GM19463 (cell line): ENCODE results near the gene RBM23.
"Not testable (repeated sequence)": the region's sequence is repeated elsewhere in the genome, so short reads cannot be mapped to it uniquely, and the experiment has no call there.

Experiments used
- ATAC-seq: cut with Tn5 transposase; IDR thresholded peaks from one replicate; pipeline ENCODE4 v1.9.1; 2021; ENCODE audit warnings: mild to moderate bottlenecking, moderate library complexity; ENCODE audit not compliant: unreplicated experiment

The RBM23 gene

DNA sequence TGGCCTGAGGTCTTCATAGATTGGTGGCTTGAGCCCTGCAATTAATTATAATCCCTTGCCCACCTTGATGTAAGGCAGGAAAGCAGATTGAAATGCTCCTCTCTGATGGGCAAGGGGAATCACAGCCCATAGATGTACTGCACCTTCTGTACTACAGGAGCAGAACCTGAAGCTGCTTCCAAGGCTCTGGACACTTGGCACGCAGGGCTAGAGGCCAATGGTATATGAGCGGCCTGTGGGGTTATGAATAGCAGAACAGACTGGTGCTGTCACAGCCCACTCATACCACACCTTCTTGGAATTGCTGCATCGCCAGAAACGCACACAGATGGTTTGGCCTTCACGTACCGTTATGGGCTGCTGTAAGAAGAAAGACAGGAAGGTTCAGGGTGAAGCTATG lies 1.7 kb upstream of the RBM23 start:
- no peak for ATAC-seq

- peak; percentile 5 for ATAC-seq
These were observed 612 bp upstream of the RBM23 start for GRCh38 chr14:22919601-22919921.

GRCh38 chr14:22915886-22916521 lies 2.9 kb downstream of the RBM23 start:
- ATAC-seq: no peak

DNA sequence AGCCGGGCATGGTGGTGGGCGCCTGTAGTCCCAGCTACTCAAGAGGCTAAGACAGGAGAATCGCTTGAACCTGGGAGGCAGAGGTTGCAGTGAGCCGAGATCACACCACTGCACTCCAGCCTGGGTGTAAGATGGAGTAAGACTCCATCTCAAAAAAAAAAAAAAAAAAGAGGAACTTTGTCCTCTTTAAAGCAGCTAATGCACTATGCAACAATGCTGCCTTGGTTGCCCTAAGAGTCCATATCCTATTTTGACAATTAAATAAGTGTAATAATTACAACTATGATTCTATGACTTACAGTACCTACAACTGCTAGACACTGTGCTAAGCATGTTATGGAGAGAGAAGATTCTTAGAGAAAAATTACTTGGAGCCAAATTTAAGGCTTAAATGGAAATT lies 4.1 kb downstream of the RBM23 start:
- ATAC-seq: not testable (repeated sequence)

GRCh38 chr14:22910916-22911315 lies 8.0 kb downstream of the RBM23 start:
- no peak for ATAC-seq

GRCh38 chr14:22908601-22909000 lies 10.3 kb downstream of the RBM23 start:
- ATAC-seq: no peak

- ATAC-seq: no peak
These were observed 11.5 kb downstream of the RBM23 start for GRCh38 chr14:22907429-22907828.

GRCh38 chr14:22906073-22906472 lies 12.9 kb downstream of the RBM23 start:
- ATAC-seq: no peak

DNA sequence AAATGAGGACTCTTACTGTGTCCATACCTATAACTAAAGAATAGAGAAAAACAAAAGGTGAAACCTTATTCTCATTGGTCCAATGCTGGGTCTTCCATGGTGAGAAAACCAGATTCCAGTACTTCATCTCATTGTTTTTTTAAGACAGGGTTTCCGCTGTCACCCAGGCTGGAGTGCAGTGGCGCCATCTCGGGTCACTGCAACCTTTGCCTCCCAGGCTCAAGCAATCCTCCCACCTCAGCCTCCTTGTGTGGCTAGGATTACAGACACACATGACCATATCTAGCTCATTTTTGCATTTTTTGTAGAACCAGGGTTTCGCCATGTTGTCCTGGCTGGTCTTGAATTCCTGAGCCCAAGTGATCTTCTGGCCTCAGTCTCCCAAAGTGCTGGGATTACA lies 13.3 kb downstream of the RBM23 start:
- no peak for ATAC-seq

DNA sequence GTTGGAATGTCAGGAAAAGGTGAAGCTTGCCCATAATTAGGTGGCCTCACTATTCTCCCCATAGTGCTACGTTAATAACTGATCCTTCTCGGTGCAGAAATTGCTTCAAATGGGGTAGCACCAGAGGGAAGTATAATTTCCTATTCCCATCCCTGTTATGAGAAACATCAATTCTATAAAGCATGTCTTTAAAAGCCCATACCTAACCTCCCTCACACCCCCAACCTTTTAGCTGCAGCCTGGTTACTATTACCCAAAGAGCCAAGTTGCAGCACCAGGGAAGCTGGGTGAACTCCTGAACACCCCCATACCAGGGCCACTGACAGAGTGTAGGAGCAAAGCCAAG lies 15.2 kb downstream of the RBM23 start:
- no peak for ATAC-seq

DNA sequence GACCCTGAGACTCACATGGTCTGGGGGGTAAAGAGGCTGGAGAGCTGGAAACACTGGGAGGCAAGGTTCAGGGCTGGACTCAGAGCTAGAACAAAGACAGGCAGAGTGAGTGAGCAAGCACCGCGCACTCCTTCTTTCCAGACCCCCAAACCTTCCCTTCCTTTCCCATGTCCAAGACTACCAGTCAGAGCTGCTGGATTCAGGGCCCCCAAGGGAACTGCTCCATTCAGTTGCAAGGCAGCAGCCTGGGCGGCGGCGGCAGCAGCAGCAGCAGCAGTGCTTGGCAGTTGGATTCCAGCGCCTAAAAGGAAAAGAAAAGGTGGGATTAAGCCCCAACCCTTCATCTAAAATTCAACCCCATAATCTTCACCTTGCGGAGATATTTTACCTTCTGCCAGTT lies 17.1 kb downstream of the RBM23 start:
- ATAC-seq: no peak

- ATAC-seq: no peak
These were observed 18.7 kb downstream of the RBM23 start for GRCh38 chr14:22900081-22900799.

- no peak for ATAC-seq
These were observed 20.5 kb downstream of the RBM23 start for GRCh38 chr14:22898302-22899090.

DNA sequence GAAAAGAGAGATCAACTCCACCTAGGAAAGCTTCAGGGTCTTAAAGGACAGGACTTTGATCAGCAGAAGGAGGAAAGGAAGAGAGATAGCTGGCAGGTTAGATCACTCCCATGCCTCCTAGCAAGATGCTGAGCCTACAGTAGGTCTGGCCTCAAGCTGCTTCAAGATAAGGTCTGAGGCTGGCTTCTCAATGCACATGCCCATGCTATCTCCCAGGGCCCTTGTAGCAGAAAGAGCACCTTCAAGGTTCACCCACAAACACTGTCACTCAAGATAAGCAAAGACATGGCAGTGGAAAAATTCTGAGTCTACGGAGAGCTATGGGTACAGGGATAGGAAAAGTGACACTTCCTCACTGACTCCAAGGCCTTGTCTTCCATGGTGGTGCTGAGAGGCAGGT lies 21.6 kb downstream of the RBM23 start:
- no peak for ATAC-seq

DNA sequence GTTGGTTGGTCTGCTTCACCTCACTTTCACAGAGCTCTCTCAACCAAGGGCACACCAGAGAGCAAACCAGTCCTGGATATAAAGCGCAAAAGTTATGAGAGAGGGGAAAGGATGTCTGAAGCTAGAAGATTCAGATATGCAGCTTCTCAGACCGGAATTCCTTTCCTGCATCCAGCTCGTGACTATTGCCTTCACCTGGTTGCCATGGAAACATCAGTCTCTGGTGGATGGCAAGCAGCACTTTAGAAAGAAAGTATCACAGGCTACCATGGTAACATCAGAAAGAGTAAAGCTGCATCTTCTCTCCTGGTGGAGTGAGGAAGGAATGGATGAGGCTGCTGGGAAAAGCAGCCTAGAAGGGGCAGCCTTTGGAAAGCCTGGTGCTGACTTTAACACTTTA lies 22.2 kb downstream of the RBM23 start:
- no peak for ATAC-seq

DNA sequence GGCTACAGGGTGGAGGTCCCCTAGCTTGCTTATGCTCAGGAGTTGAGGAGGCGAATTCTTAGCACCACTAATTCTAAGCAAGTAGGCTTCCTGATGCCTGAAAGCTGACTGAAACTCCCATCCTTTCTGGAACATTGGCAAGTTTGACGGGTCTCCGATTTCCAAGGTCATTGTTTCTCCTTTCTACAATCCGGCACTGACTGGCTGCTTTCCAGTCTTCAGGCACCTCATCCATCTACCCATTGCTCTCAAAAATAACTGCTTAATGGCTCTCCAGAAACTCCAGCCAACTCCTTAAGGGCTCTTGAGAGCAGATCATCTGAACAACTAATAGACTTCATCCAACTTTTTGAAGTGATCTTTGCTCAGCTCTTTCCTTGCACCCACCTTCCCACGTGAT lies 22.6 kb downstream of the RBM23 start:
- ATAC-seq: no peak

DNA sequence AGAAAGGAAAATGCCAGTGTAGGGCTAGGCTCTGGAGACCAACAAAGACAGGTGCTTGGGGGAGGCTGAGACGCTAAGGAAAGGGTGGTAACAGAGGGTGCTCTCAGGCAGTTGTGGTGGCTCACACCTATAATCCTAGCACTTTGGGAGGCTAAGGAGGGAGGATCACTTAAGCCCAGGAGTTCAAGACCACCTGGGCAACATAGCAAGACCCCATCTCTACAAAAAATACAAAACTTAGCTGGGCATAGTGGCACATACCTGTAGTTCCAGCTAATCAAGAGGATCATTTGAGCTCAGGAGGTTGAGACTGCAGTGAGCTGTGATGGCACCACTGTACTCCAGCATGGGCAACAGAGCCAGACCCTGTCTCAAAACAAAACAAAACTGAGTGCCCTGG lies 23.5 kb downstream of the RBM23 start:
- no peak for ATAC-seq

DNA sequence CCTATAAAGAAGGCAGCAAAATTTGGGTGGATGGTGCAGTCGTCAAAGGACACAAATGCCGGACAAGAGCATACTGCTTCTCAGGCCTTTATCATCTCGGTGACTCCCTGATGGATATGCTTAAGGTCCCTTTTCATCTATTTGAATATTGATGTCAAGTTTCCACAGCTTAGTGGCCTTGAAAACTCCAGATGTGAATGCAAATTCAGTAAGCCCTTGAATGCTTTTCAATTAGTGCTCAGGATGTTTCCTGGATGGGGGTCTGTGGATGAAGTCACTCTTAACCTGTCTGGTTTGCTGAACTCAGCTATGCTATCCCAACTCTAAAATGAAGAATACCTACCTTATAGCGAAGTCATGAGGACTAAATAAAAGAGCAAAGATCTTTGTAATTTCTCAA lies 25.2 kb downstream of the RBM23 start:
- no peak for ATAC-seq

GRCh38 chr14:22892488-22892887 lies 26.5 kb downstream of the RBM23 start:
- no peak for ATAC-seq

- no peak for ATAC-seq
These were observed 28.5 kb downstream of the RBM23 start for GRCh38 chr14:22890416-22890815.

DNA sequence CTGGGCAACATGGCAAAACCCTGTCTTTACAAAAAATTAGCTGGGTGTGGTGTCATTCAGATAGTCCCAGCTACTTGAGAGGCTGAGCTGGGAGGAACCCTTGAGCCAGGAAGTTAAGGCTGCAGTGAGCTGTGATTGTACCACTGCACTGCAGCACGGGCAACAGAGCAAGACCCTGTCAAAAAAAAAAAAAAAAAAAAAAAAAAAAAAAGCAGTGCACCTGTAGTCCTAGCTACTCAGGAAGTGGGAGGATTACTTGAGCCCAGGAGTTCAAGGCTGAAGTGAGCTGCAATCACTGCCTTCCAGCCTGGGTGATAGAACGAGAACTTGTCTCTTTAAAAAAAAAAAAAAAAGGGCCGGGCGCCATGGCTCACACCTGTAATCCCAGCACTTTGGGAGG lies 30.3 kb downstream of the RBM23 start:
- ATAC-seq: no peak

GRCh38 chr14:22887990-22888378 lies 31.0 kb downstream of the RBM23 start:
- peak; percentile 45 for ATAC-seq
